ENCODE measurements around the gene CYSRT1.

Gene CYSRT1

GRCh38 chr9:137252555-137253506 is 27.9 kb downstream of the CYSRT1 start:
- DNase-seq (ENCODE audit: low read depth): no peak

- DNase-seq (ENCODE audit: low read depth): no peak
Observed at GRCh38 chr9:137253717-137254623, 29.0 kb downstream of the CYSRT1 start.

- peak; percentile 84 for DNase-seq (ENCODE audit: low read depth)
Observed at GRCh38 chr9:137254624-137255447, 29.9 kb downstream of the CYSRT1 start, which contains the start of gene NELFB. Gene NELFB, plus strand, starts transcription at chr9:137255327.

- DNase-seq (ENCODE audit: low read depth): no peak
Observed at GRCh38 chr9:137255448-137256114, 30.6 kb downstream of the CYSRT1 start.

- DNase-seq (ENCODE audit: low read depth): no peak
Observed at GRCh38 chr9:137256362-137256761, 31.4 kb downstream of the CYSRT1 start.

GRCh38 chr9:137256856-137257255 is 31.9 kb downstream of the CYSRT1 start:
- no peak for DNase-seq (ENCODE audit: low read depth)

- peak; percentile 51 for DNase-seq (ENCODE audit: low read depth)
Observed at GRCh38 chr9:137262173-137262908, 37.4 kb downstream of the CYSRT1 start.

- no peak for DNase-seq (ENCODE audit: low read depth)
Observed at GRCh38 chr9:137262909-137263285, 37.9 kb downstream of the CYSRT1 start.

- no peak for DNase-seq (ENCODE audit: low read depth)
Observed at GRCh38 chr9:137263506-137263905, 38.5 kb downstream of the CYSRT1 start.

- no peak for DNase-seq (ENCODE audit: low read depth)
Observed at GRCh38 chr9:137264067-137264466, 39.1 kb downstream of the CYSRT1 start.

GRCh38 chr9:137265496-137266161 is 40.7 kb downstream of the CYSRT1 start:
- DNase-seq (ENCODE audit: low read depth): no peak

- no peak for DNase-seq (ENCODE audit: low read depth)
Observed at GRCh38 chr9:137266162-137266527, 41.2 kb downstream of the CYSRT1 start.

GRCh38 chr9:137266585-137267453 is 41.8 kb downstream of the CYSRT1 start:
- no peak for DNase-seq (ENCODE audit: low read depth)

- DNase-seq (ENCODE audit: low read depth): no peak
Observed at GRCh38 chr9:137267933-137268355, 43.0 kb downstream of the CYSRT1 start.

GRCh38 chr9:137268538-137269201 is 43.7 kb downstream of the CYSRT1 start:
- no peak for DNase-seq (ENCODE audit: low read depth)

GRCh38 chr9:137269231-137269772 is 44.3 kb downstream of the CYSRT1 start:
- peak; percentile 91 for DNase-seq (ENCODE audit: low read depth)

- DNase-seq (ENCODE audit: low read depth): no peak
Observed at GRCh38 chr9:137270929-137271695, 46.1 kb downstream of the CYSRT1 start.

Measured in fibroblast of gingiva (primary cell).